ENCODE measurements around the gene CPSF2. TPM values are rescaled to one million over a fixed set of nuclear protein-coding genes. Genes with fewer than 3 reads are reported as not detected.
A peak's percentile ranks its signal among the peaks of the same experiment; 100 is the strongest.

Gene CPSF2
- total and polyA plus RNA-seq, 2 of the 13 experiments (the other 11 are each of a cell fraction or from before 2014, with no cell fraction given): 14.3 to 67.9 TPM

GRCh38 chr14:92122351-92122677 lies 545 bp downstream of the CPSF2 start:
- intact Hi-C loops (cut with micrococcal nuclease; ENCODE audit: unreplicated experiment): no loop called here
- H2AFZ ChIP-seq (ENCODE audit: low read length): no peak overlapping the region
- no peak for TF ChIP-seq ZNF883 (CRISPR knock-in tag; IDR thresholded peaks at IDR 0.05; ENCODE audit: not compliant biosample characterization)
- TF ChIP-seq SKI (IDR thresholded peaks at IDR 0.05; ENCODE audit: partially characterized antibody): no peak
- 0 out of 2 replicates have a peak, but pooled peaks have one; percentile 13 for TF ChIP-seq SALL2 (CRISPR knock-in tag; IDR thresholded peaks at IDR 0.05)
- peak; percentile 9; the same call in 1 of the 2 replicates for TF ChIP-seq ZNF784 (CRISPR knock-in tag; IDR thresholded peaks at IDR 0.05; ENCODE audit: borderline replicate concordance)
- TF ChIP-seq ZNF331 (CRISPR knock-in tag; IDR thresholded peaks at IDR 0.05): no peak
- TF ChIP-seq NKX3-1 (CRISPR knock-in tag; IDR thresholded peaks at IDR 0.05): 0 out of 2 replicates have a peak, but pooled peaks have one; percentile 17
- 0 out of 2 replicates have a peak, but pooled peaks have one; percentile 1 for TF ChIP-seq ZNF792 (CRISPR knock-in tag; IDR thresholded peaks at IDR 0.05)
- no peak for TF ChIP-seq ZHX2 (IDR thresholded peaks at IDR 0.05; ENCODE audit: low read depth)
- TF ChIP-seq ZHX2 (CRISPR knock-in tag; IDR thresholded peaks at IDR 0.05; ENCODE audit: borderline replicate concordance): 0 out of 2 replicates have a peak, but pooled peaks have one; percentile 21
- 0 out of 2 replicates have a peak, but pooled peaks have one; percentile 3 for TF ChIP-seq IRF2 (CRISPR knock-in tag; IDR thresholded peaks at IDR 0.05)
- TF ChIP-seq KLF6 (CRISPR knock-in tag; IDR thresholded peaks at IDR 0.05): 0 out of 2 replicates have a peak, but pooled peaks have one; percentile 2
- peak; percentile 8; the same call in 1 of the 2 replicates for TF ChIP-seq ZNF772 (CRISPR knock-in tag; IDR thresholded peaks at IDR 0.05)
- 0 out of 2 replicates have a peak, but pooled peaks have one; percentile 1 for TF ChIP-seq NCOA1 (CRISPR knock-in tag; IDR thresholded peaks at IDR 0.05)
- 0 out of 2 replicates have a peak, but pooled peaks have one; percentile 9 for TF ChIP-seq MXD4 (CRISPR knock-in tag; IDR thresholded peaks at IDR 0.05)
- 0 out of 2 replicates have a peak, but pooled peaks have one; percentile 21 for TF ChIP-seq ZNF414 (CRISPR knock-in tag; IDR thresholded peaks at IDR 0.05)
- TF ChIP-seq AGO2 (optimal IDR thresholded peaks at IDR 0.05; ENCODE audit: low read depth, low read length): peak; percentile 4
- TF ChIP-seq KDM2A (CRISPR knock-in tag; IDR thresholded peaks at IDR 0.05; ENCODE audit: borderline replicate concordance, low read depth): 0 out of 2 replicates have a peak, but pooled peaks have one; percentile 7
- 0 out of 2 replicates have a peak, but pooled peaks have one; percentile 4 for TF ChIP-seq ZNF740 (CRISPR knock-in tag; IDR thresholded peaks at IDR 0.05)

More at GRCh38 chr14:92122351-92122677, 545 bp downstream of the CPSF2 start:
- ChIA-PET CTCF (ENCODE audit: low intra/inter-chr PET ratio, low total read pairs) (no interaction called here), POLR2A (interaction anchor here (0.9 to 3.9 kb wide), 7 partner anchors 10 to 31 kb away, joined by 3 to 93 read pairs (median 6); partner anchors contain the start of gene ATXN3)
- peaks cover 0 to 3% of the 10 kb centered on the region in 2 experiments; a peak in 3 of 5 replicates for H3K36me3 ChIP-seq (replicated peaks in 1 of 2; ENCODE audit: control insufficient read depth in 1 of 2, insufficient read depth in 2 of 2, low read length in 2 of 2)
- H3K27ac ChIP-seq (ENCODE audit: extremely low read length, insufficient read depth, low read length): peak overlapping the region; percentile 94
- H3K79me2 ChIP-seq (ENCODE audit: insufficient read depth, low read length): peaks cover 24% of the 10 kb centered on the region
- ATAC-seq (peak; percentile 44), FAIRE-seq (no peak), DNase-seq (ENCODE audit: low spot score) (peak; percentile 18)
- no peaks in the 10 kb centered on the region; a peak in 1 of 5 replicates for H3K27me3 ChIP-seq (ENCODE audit: control insufficient read depth in 1 of 2, insufficient read depth in 2 of 2, low read length in 2 of 2)
- H3K4me3 ChIP-seq (replicated peaks in 1 of 3; ENCODE audit: insufficient read depth in 1 of 3, low read depth in 2 of 3, low read length in 3 of 3): peak overlapping the region; percentile 89 to 97 (median 90)
- WGBS (ENCODE audit: low lambda C conversion rate): under 1% methylated on average over 20 of the region's 22 CpGs
- BruUV-seq (replicated peaks): TSS peak; percentile 70
- H3K9me3 ChIP-seq (ENCODE audit: low read length): no peaks in the 10 kb centered on the region
- in situ Hi-C loops (cut with HindIII; ENCODE audit: extremely low pct_ligation_motif_present, low pct_unique_long_range_greater_than_20kb): no loop called here
- H3K4me2 ChIP-seq (ENCODE audit: low read depth, low read length): peak overlapping the region; percentile 88
- peaks cover 37% of the 10 kb centered on the region for H3K4me1 ChIP-seq (ENCODE audit: insufficient read depth, low read length)
- H4K20me1 ChIP-seq (ENCODE audit: insufficient read depth, low read length): no peaks in the 10 kb centered on the region
- peak overlapping the region; percentile 100 for H3K9ac ChIP-seq (ENCODE audit: insufficient read depth, low read depth, low read length)
